Posterior vena cava (tissue), 2 donors: ENCODE measurements around the gene DUSP22. TPM values are rescaled to one million over a fixed set of nuclear protein-coding genes. Genes with fewer than 3 reads are reported as not detected.

Experiments
- DNase-seq: peaks from one replicate; pipeline ENCODE4 v3.0.0-alpha.2; 2020; ENCODE audit warnings: low spot score
- intact Hi-C, 2 donors: fragments of 100-400 bp; cut with DNase I; formaldehyde crosslinking; loops; one replicate each; pipeline versions ENCODE4 v1.14.1 to v1.14.2; 2022 to 2023
- total RNA-seq, 2 donors: library from RNA; stranded (reverse); fragmentation: NEBNext Ultra II Directional; extraction: Animal tissue kit (Norgen Biotek cat#: 25700); gene quantifications; one replicate each; pipeline ENCODE4 v1.2.1, GENCODE V29; 2021
- donor health status: DM: yes; HTN: yes; CAD: no.
- donor health status: DM: yes; HTN: yes; CAD: no.

Gene DUSP22
- total RNA-seq, 2 donors from 2014 or later: 45.7 to 51.8 TPM

DNA sequence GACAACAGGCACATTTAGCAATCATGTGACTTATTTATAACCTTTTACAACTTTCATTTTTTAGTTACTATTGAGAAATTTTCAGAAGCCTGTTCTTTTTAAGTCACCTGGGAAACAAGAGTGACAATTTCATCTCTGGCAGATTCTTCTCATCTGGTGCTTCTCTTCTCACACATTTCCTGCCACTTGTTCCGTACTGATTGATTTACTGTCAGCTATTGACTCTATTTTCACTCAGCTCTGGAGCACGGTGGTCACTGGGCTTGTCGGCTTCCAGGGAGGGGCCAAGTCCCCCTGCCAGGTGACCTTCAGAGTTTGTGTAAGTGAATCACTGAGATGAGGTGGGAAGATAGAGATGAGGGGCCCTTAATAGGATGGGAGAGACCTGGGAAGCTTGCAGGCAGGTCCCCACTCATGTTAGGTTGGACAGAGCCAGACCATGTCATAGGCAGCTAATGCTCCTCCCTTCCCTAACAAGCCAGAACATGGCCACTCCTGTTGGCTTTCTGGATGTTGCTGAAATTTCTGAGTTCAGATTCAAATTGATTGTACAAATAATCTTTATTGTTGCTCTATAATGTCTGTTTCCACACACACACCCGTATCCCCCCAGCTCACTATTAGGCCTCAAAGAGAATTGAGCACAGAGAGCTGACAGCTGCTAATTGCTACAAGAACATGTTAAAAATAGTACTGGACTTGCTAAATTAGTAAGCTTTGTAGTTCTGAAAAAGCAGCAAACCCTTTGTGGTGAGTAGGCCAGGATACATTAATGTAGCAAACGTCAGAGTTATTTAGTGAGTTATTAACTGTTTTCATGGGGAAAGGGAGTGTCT is 13.3 kb downstream of the DUSP22 start:
- intact Hi-C loops: no loop called here
- DNase-seq: peak; percentile 44

- intact Hi-C loops: no loop called here
- peak; percentile 69 for DNase-seq
Measured at GRCh38 chr6:306641-307061, 14.4 kb downstream of the DUSP22 start.

DNA sequence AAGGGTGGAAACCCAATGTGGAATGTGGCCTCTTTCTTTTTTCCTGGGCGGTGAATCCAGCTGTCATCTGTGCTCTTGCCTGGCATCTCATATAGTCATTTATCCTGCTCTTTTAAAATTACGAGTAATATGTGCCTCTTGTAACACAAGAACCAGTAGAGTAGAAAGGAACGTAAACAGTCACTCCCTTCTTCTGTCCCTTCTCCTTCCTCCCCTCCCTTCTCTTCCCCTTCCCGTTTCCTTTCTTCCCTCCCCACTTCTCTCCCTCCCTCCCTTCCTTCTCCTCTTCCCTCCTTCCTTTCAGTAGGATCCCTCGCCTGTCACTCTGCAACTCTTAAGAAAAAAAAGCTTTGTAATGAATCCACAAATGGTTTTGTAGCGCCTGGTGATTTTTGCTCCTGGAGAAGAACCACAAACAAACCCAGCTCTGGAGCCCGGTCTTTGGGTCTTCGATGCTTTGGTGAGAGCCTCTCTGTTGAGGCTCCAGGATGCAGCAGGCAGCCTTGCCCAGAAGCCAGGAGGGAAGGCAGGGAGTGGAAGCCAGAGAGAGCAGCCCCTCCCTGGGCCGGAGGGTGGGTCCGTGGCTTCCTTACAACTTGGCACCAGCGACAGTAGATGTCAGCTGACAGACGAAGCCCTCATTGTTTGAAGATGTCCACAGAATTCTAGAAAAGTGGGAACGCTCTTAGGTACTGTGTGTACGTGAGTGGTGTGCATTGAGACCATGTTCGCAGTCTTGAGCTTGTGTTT is 15.0 kb downstream of the DUSP22 start:
- intact Hi-C loops: no loop called here
- DNase-seq: peak; percentile 79

DNA sequence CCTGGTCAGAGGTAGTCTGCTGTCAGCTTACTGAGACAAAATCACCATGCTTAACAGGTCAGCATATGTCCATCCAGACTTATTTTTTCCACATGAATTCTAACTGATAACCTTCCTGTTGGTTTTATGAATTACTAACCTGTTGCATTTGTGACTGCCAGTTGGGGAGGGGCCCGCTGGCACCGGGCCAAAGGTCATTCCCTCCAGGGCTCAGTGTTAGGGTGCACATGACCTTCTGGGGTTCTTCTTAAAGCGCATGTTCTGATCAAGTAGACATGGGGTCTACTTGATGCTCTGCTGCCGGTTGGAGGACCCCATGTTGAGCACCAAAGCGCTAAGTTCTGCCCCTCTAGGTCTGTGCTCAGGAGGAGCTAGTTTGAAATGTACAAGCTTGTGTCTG is 15.6 kb downstream of the DUSP22 start:
- intact Hi-C loops: loop anchor here in 1 of 2 donors (1.0 kb wide), 1 partner anchor 31 kb away; no protein-coding TSS in a partner anchor
- peak; percentile 72 for DNase-seq

- DNase-seq: peak; percentile 76
- intact Hi-C loops: loop anchor here in 1 of 2 donors (1.0 kb wide), 1 partner anchor 31 kb away; no protein-coding TSS in a partner anchor
Measured at GRCh38 chr6:308307-308706, 16.0 kb downstream of the DUSP22 start.

GRCh38 chr6:308768-309167 is 16.5 kb downstream of the DUSP22 start:
- intact Hi-C loops: loop anchor here in 1 of 2 donors (1.0 kb wide), 1 partner anchor 31 kb away; no protein-coding TSS in a partner anchor
- DNase-seq: peak; percentile 52

DNA sequence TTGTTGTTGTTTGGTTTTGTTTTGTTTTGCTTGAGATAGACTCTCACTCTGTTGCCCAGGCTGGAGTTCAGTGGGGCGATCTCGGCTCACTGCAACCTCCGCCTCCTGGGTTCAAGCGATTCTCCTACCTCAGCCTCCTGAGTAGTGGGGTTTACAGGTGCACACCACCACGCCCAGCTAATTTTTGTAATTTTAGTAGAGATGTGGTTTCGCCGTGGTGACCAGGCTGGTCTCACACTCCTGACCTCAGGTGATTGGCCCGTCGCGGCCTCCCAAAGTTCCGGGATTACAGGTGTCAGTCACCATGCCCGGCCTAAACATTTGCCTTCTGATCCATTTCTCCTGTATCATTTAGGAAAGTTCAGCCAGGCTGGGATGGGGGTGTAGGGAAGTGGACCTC is 17.7 kb downstream of the DUSP22 start:
- peak; percentile 82 for DNase-seq
- intact Hi-C loops: no loop called here

GRCh38 chr6:310671-311070 is 18.4 kb downstream of the DUSP22 start:
- intact Hi-C loops: no loop called here
- no peak for DNase-seq

GRCh38 chr6:311679-312220 is 19.5 kb downstream of the DUSP22 start:
- DNase-seq: peak; percentile 76
- intact Hi-C loops: no loop called here

GRCh38 chr6:313087-313486 is 20.8 kb downstream of the DUSP22 start:
- intact Hi-C loops: no loop called here
- DNase-seq: peak; percentile 85

GRCh38 chr6:313917-314316 is 21.6 kb downstream of the DUSP22 start:
- intact Hi-C loops: no loop called here
- peak; percentile 74 for DNase-seq

- intact Hi-C loops: no loop called here
- no peak for DNase-seq
Measured at GRCh38 chr6:314377-314776, 22.1 kb downstream of the DUSP22 start.

GRCh38 chr6:315226-315625 is 22.9 kb downstream of the DUSP22 start:
- intact Hi-C loops: no loop called here
- DNase-seq: peak; percentile 71

DNA sequence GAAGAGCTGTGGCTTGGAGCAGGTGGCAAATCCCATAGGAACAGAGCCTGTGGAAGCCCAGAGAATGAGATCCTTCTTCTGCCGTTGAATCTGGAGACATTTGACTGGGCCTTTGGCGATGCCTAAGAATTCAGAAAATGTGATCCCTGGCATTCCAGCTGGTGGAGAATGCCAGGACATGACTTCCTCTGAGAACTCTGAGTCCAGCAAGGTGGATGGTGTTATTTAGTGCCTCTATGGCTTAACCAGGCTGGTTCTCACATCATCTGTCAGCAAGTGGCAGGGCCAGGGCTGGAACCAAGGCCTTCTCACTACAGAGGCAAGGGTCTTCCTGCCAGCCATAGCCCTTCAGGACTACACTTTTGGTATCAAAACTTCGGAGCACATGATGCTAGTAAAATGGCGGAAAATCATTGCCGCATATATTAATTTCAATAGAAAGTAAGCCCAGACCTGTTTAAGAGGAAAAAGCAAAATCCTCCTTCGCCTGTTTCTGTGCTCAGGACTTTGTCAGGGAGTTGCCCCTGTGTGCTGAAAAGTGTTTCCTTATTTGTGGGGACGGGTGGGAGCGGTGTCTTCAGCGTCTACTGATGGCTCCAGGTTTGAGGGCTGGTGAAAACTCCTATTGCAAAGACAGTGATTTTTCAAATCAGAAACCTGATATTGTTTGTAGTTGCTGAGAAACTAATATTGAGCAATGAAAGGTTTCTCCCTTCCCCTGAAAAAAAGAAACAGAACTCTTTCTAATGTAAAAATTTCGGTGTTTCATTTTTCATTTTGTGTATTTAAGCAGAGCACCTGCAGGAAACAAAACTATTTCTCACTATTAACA is 23.9 kb downstream of the DUSP22 start:
- intact Hi-C loops: no loop called here
- no peak for DNase-seq

- DNase-seq: no peak
- intact Hi-C loops: no loop called here
Measured at GRCh38 chr6:316753-317038, 24.4 kb downstream of the DUSP22 start.

GRCh38 chr6:317060-317447 is 24.8 kb downstream of the DUSP22 start:
- DNase-seq: peak; percentile 78
- intact Hi-C loops: no loop called here

DNA sequence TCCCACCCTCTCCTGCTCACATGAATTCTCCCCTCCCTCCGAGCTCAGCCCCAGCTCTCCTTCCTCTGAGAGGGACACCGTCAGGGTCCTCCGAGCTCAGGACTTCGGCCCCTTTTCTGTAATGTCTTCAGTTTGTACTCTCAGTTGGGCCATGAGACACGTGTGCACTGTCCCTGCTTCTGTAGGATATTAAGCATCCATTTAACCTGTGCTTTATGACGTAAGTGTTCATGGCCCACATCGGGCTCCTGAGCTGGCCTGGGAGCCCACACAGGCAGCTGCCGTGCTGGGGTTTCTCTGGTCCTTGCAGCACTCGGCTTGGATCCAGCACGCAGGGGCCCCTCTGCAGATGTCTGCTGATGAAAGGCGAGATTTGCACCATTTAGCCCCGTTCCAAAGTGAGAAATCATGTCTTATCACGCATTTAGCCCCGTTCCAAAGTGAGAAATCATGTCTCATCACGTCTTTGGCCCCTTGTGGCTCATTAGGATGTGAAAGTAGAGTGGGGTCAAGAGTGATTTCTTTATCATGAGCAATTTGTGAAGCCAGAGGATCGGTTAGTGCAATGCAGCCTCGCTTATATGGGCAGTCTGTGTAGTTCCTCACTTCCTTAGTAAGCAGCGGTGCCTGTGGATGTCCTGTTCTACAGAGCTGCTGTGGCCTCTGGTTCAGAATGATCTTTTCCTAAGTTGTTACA is 25.3 kb downstream of the DUSP22 start:
- intact Hi-C loops: no loop called here
- peak; percentile 77 for DNase-seq

DNA sequence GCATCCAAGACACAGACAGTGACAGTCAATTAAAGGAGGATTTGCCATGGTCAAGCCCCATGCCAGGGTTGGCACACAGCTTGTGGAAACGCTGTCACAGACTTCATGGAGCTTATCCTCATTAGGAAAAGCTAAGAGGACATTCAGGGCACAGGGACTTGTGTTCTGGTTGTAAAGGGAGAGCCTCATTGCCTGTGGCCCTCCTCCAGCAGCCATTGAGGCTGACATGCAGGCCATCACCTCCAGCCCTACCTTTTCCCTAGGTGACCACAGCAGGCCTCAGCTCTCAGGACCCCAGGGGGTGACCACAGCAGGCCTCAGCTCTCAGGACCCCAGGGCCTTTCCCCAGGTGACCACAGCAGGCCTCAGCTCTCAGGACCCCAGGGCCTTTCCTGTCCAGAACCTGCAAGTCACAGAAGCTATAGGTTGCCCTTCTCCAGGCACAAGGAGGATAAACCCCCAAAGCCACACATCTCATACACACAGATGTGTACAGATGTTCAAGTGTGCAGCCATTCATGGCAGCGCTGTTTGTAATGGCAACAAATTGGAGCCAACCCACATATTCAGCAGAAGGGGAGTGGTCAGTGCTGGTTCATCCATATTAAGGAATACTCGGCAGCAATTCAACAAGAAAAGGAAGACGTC is 26.1 kb downstream of the DUSP22 start:
- peak; percentile 69 for DNase-seq
- intact Hi-C loops: no loop called here
